H9 (cell line): ENCODE results near the gene TRNP1. TPM values are rescaled to one million over a fixed set of nuclear protein-coding genes. Genes with fewer than 3 reads are reported as not detected.

Source experiments
- DNase-seq: peaks from one replicate; pipeline ENCODE4 v3.0.0-alpha.2; 2017
- H2AFZ ChIP-seq: one replicate; pipeline ENCODE4 v1.6.1; 2013; ENCODE audit warnings: mild to moderate bottlenecking, low read length, control low read depth, moderate library complexity
- H2AK5ac ChIP-seq: 2 replicates; pipeline ENCODE4 v1.6.1; 2013; ENCODE audit warnings: low read length, control low read depth, mixed read lengths; ENCODE audit not compliant: insufficient read length
- H2BK120ac ChIP-seq: one replicate; pipeline ENCODE4 v1.6.1; 2013; ENCODE audit warnings: low read depth, mild to moderate bottlenecking, low read length, control low read depth, inconsistent platforms; ENCODE audit not compliant: poor library complexity, severe bottlenecking
- H2BK12ac ChIP-seq: 2 replicates; pipeline ENCODE4 v1.6.1; 2013; ENCODE audit warnings: low read length, control low read depth, mixed read lengths, low read depth; ENCODE audit not compliant: insufficient read length
- H2BK15ac ChIP-seq: 2 replicates; pipeline ENCODE4 v1.6.1; 2013; ENCODE audit warnings: low read depth, low read length, control low read depth
- H2BK20ac ChIP-seq: one replicate; pipeline ENCODE4 v1.6.1; 2013; ENCODE audit warnings: low read depth, mild to moderate bottlenecking, low read length, control low read depth, inconsistent platforms; ENCODE audit not compliant: poor library complexity, severe bottlenecking
- H2BK5ac ChIP-seq: 2 replicates; pipeline ENCODE4 v1.6.1; 2013; ENCODE audit warnings: low read length, control low read depth, mixed read lengths; ENCODE audit not compliant: insufficient read length
- H3K14ac ChIP-seq: 2 replicates; pipeline ENCODE4 v1.6.1; 2013; ENCODE audit warnings: low read length, control low read depth; ENCODE audit not compliant: insufficient read depth
- H3K18ac ChIP-seq: 2 replicates; pipeline ENCODE4 v1.6.1; 2013; ENCODE audit warnings: low read depth, mild to moderate bottlenecking, mixed read lengths, low read length, control low read depth; ENCODE audit not compliant: insufficient read length
- H3K23ac ChIP-seq: 2 replicates; pipeline ENCODE4 v1.6.1; 2013; ENCODE audit warnings: low read length, control low read depth, mixed read lengths, low read depth; ENCODE audit not compliant: insufficient read length
- H3K23me2 ChIP-seq: 2 replicates; pipeline ENCODE4 v1.6.1; 2013; ENCODE audit warnings: low read depth, mild to moderate bottlenecking, mixed read lengths, low read length, control low read depth; ENCODE audit not compliant: insufficient read length, poor library complexity, severe bottlenecking
- H3K27ac ChIP-seq: 2 replicates; pipeline ENCODE4 v1.5.1; 2013; ENCODE audit warnings: low read length, control low read depth, mixed read lengths, low read depth; ENCODE audit not compliant: insufficient read length
- H3K27me3 ChIP-seq: 2 replicates; pipeline ENCODE4 v1.6.1; 2013; ENCODE audit warnings: low read length, control low read depth, inconsistent platforms; ENCODE audit not compliant: insufficient read depth
- H3K4ac ChIP-seq: 2 replicates; pipeline ENCODE4 v1.6.1; 2013; ENCODE audit warnings: low read depth, mild to moderate bottlenecking, control low read depth, inconsistent platforms, low read length, moderate library complexity
- H3K4me1 ChIP-seq: 2 replicates; pipeline ENCODE4 v1.6.1; 2013; ENCODE audit warnings: low read length, control low read depth, inconsistent platforms; ENCODE audit not compliant: insufficient read depth
- H3K4me2 ChIP-seq: 2 replicates; pipeline ENCODE4 v1.6.1; 2013; ENCODE audit warnings: low read length, control low read depth, mixed read lengths; ENCODE audit not compliant: insufficient read length, insufficient read depth
- H3K56ac ChIP-seq: 2 replicates; pipeline ENCODE4 v1.6.1; 2013; ENCODE audit warnings: low read depth, mild to moderate bottlenecking, mixed read lengths, low read length, control low read depth; ENCODE audit not compliant: insufficient read length
- H3K79me1 ChIP-seq: 2 replicates; pipeline ENCODE4 v1.6.1; 2013; ENCODE audit warnings: low read depth, mild to moderate bottlenecking, moderate library complexity, low read length, control low read depth, inconsistent platforms; ENCODE audit not compliant: insufficient read depth, poor library complexity, severe bottlenecking
- H3K79me2 ChIP-seq: 2 replicates; pipeline ENCODE4 v1.6.1; 2013; ENCODE audit warnings: low read length, control low read depth, inconsistent platforms; ENCODE audit not compliant: insufficient read depth
- H3K9ac ChIP-seq: 2 replicates; pipeline ENCODE4 v1.6.1; 2013; ENCODE audit warnings: low read length, control low read depth, mixed read lengths; ENCODE audit not compliant: insufficient read length; ENCODE audit errors: extremely low read depth
- H3K9me3 ChIP-seq: one replicate; pipeline ENCODE4 v1.6.1; 2013; ENCODE audit warnings: low read depth, low read length, inconsistent platforms; ENCODE audit not compliant: control insufficient read depth
- H3T11ph ChIP-seq: one replicate; pipeline ENCODE4 v1.6.1; 2013; ENCODE audit warnings: mild to moderate bottlenecking, low read length, control low read depth, inconsistent platforms
- H4K20me1 ChIP-seq: one replicate; pipeline ENCODE4 v1.6.1; 2013; ENCODE audit not compliant: control insufficient read depth, insufficient read length, insufficient read depth
- H4K5ac ChIP-seq: 2 replicates; pipeline ENCODE4 v1.6.1; 2013; ENCODE audit warnings: low read depth, mild to moderate bottlenecking, mixed read lengths, low read length, control low read depth; ENCODE audit not compliant: insufficient read length
- H4K8ac ChIP-seq: replicated peaks from 2 replicates; pipeline ENCODE4 v1.6.1; 2013; ENCODE audit warnings: low read length, control low read depth, mixed read lengths, low read depth; ENCODE audit not compliant: insufficient read length
- H4K91ac ChIP-seq: 2 replicates; pipeline ENCODE4 v1.6.1; 2013; ENCODE audit warnings: low read depth, mild to moderate bottlenecking, moderate library complexity, mixed read lengths, low read length, control low read depth; ENCODE audit not compliant: insufficient read length
- H3K27ac Mint-ChIP-seq, 3 experiments: 2 replicates in 2 of 3; 3 replicates in 1 of 3; pipeline ENCODE4 v1.8.0; 2020 to 2021; ENCODE audit warnings: mixed read lengths in 3 of 3, mild to moderate bottlenecking in 1 of 3, moderate library complexity in 1 of 3
- H3K27me3 Mint-ChIP-seq: 2 replicates; pipeline ENCODE4 v1.8.0; 2021; ENCODE audit warnings: low read depth, mild to moderate bottlenecking, moderate library complexity, mixed read lengths
- H3K36me3 Mint-ChIP-seq, 3 experiments: 2 replicates in 2 of 3; 3 replicates in 1 of 3; pipeline ENCODE4 v1.8.0; 2020 to 2021; ENCODE audit warnings: low read depth in 3 of 3, mixed read lengths in 3 of 3; ENCODE audit not compliant: insufficient read depth in 1 of 3
- H3K4me1 Mint-ChIP-seq, 2 experiments: 2 replicates each; pipeline ENCODE4 v1.8.0; 2020; ENCODE audit warnings: mixed read lengths in 2 of 2
- H3K4me3 Mint-ChIP-seq, 2 experiments: 2 replicates in 1 of 2; 3 replicates in 1 of 2; pipeline ENCODE4 v1.8.0; 2020 to 2021; ENCODE audit warnings: mild to moderate bottlenecking in 2 of 2, mixed read lengths in 2 of 2, moderate library complexity in 1 of 2
- H3K9me3 Mint-ChIP-seq, 2 experiments: 2 replicates in 1 of 2; 3 replicates in 1 of 2; pipeline ENCODE4 v1.8.0; 2020; ENCODE audit warnings: mild to moderate bottlenecking in 2 of 2, mixed read lengths in 2 of 2, moderate library complexity in 1 of 2
- WGBS: extraction: QIAGEN DNeasy Blood & Tissue Kit; methylation state at CpG from one replicate; pipeline ENCODE4 v1.1.7; 2013; ENCODE audit warnings: missing lambda C conversion rate, low lambda C conversion rate, mixed read lengths; ENCODE audit not compliant: insufficient read length; ENCODE audit errors: extremely low coverage; 5-methylcytosine and 5-hydroxymethylcytosine counted together
- total RNA-seq: library from RNA; stranded (reverse); gene quantifications from 2 replicates; pipeline ENCODE4 v1.2.1, GENCODE V29; 2021
- TF ChIP-seq, protein P1 (sequence below): fragments of 200-600 bp; sonication (generic); conservative IDR thresholded peaks from 3 replicates; pipeline ENCODE4 v1.8.0; 2021; ENCODE audit warnings: antibody characterized with exemption, mild to moderate bottlenecking

The TRNP1 gene
- total RNA-seq, 1 experiment from 2014 or later: 39.0 TPM

DNA sequence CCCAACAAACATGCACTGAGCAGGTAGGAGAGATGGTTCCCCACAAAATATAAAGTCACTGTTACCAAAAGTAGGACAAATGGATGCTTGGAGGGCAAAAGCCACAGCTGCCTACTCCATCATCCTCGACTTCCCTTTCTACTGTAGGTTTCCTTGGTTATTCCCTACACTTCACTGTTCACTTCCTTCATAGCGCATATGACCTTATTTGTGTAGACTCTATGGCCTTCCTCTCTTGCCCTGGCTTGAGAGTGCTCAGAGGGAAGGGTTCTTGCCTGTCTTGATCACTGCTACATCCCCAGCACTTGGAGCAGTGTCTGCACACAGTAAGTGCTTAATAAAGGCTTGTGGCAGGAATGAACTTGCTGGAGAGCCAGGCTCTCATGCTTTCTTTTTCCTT is 14.6 kb upstream of the TRNP1 start:
- Histone ChIP-seq H2BK20ac (no peak overlapping the region), H3T11ph (no peak overlapping the region), H3K9me3 (no peaks in the 10 kb centered on the region), H3K23me2 (no peaks in the 10 kb centered on the region), H3K14ac (no peak overlapping the region), H3K79me2 (no peaks in the 10 kb centered on the region), H4K5ac (no peak overlapping the region), H4K20me1 (no peaks in the 10 kb centered on the region), H2AFZ (no peak overlapping the region), H3K79me1 (no peaks in the 10 kb centered on the region), H3K4ac (no peak overlapping the region), H3K27me3 (no peaks in the 10 kb centered on the region), H3K4me2 (no peak overlapping the region), H3K56ac (no peak overlapping the region), H3K4me1 (no peaks in the 10 kb centered on the region), H3K18ac (no peak overlapping the region), H2BK120ac (no peak overlapping the region), H2BK5ac (no peak overlapping the region), H3K9ac (no peak overlapping the region), H3K23ac (no peak overlapping the region), H2BK15ac (no peak overlapping the region), H2BK12ac (no peak overlapping the region), H3K27ac (no peak overlapping the region), H4K91ac (no peak overlapping the region), H2AK5ac (no peak overlapping the region), H4K8ac (no peak overlapping the region)
- no CpG with 5 or more reads among the region's 2 CpGs for WGBS
- Mint-ChIP-seq H3K27me3 (peaks cover 4% of the 10 kb centered on the region), H3K4me1 (peaks cover 5 to 11% of the 10 kb centered on the region in 2 experiments; a peak in 3 of 4 replicates), H3K4me3 (no peak overlapping the region), H3K36me3 (no peaks in the 10 kb centered on the region), H3K27ac (no peak overlapping the region), H3K9me3 (no peaks in the 10 kb centered on the region)
- DNase-seq: no peak
- TF ChIP-seq, protein P1, sequence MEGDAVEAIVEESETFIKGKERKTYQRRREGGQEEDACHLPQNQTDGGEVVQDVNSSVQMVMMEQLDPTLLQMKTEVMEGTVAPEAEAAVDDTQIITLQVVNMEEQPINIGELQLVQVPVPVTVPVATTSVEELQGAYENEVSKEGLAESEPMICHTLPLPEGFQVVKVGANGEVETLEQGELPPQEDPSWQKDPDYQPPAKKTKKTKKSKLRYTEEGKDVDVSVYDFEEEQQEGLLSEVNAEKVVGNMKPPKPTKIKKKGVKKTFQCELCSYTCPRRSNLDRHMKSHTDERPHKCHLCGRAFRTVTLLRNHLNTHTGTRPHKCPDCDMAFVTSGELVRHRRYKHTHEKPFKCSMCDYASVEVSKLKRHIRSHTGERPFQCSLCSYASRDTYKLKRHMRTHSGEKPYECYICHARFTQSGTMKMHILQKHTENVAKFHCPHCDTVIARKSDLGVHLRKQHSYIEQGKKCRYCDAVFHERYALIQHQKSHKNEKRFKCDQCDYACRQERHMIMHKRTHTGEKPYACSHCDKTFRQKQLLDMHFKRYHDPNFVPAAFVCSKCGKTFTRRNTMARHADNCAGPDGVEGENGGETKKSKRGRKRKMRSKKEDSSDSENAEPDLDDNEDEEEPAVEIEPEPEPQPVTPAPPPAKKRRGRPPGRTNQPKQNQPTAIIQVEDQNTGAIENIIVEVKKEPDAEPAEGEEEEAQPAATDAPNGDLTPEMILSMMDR: no peak
